ENCODE data around the gene ZNF302. TPM values are rescaled to one million over a fixed set of nuclear protein-coding genes. Genes with fewer than 3 reads are reported as not detected.
"Not testable (repeated sequence)": the region's sequence is repeated elsewhere in the genome, so short reads cannot be mapped to it uniquely, and the experiment has no call there.

The ZNF302 gene
- total RNA-seq, 2 experiments from 2014 or later: 14.9 to 15.9 TPM

GRCh38 chr19:34661357-34661756, 16.1 kb upstream of the ZNF302 start:
- Mint-ChIP-seq H3K27me3 (peaks cover 5% of the 10 kb centered on the region), H3K4me3 (no peak overlapping the region), H3K4me1 (ENCODE audit: low read depth) (peaks cover 14% of the 10 kb centered on the region), H3K27ac (no peak overlapping the region), H3K9me3 (peaks cover 6% of the 10 kb centered on the region), H3K36me3 (ENCODE audit: low read depth) (no peaks in the 10 kb centered on the region)
- ChIA-PET POLR2A (interaction anchor here (0.7 kb wide), 1 partner anchor 766 kb away, joined by 3 read pairs; no protein-coding TSS in a partner anchor), CTCF (interaction anchor here (1.4 to 3.7 kb wide), 3 partner anchors 9 to 21 kb away, joined by 7 to 38 read pairs (median 7); no protein-coding TSS in a partner anchor)
- no peak for ATAC-seq
- no peak for TF ChIP-seq CTCF (IDR thresholded peaks at IDR 0.05)
- DNase-seq: no peak
- intact Hi-C loops (cut with micrococcal nuclease): no loop called here

- ChIA-PET CTCF (interaction anchor here (0.7 to 3.7 kb wide), 4 partner anchors 10 to 346 kb away, joined by 3 to 38 read pairs (median 5); no protein-coding TSS in a partner anchor), POLR2A (interaction anchor here (0.6 to 1.0 kb wide), 3 partner anchors 13 to 17 kb away, joined by 3 to 4 read pairs (median 3); partner anchors contain the start of gene ZNF302)
- DNase-seq (peak; percentile 71), ATAC-seq (peak; percentile 97)
- peaks cover under 1% of the 10 kb centered on the region for H3K27me3 Mint-ChIP-seq
- H3K9me3 Mint-ChIP-seq: peaks cover 2% of the 10 kb centered on the region
- no peak overlapping the region for H3K4me3 Mint-ChIP-seq
- peak overlapping the region; percentile 59 for H3K27ac Mint-ChIP-seq
- intact Hi-C loops (cut with micrococcal nuclease): no loop called here
- TF ChIP-seq CTCF (IDR thresholded peaks at IDR 0.05): peak; percentile 68
- peaks cover 21% of the 10 kb centered on the region for H3K4me1 Mint-ChIP-seq (ENCODE audit: low read depth)
- H3K36me3 Mint-ChIP-seq (ENCODE audit: low read depth): no peaks in the 10 kb centered on the region
Observed at GRCh38 chr19:34662919-34663318, 14.6 kb upstream of the ZNF302 start.

- H3K4me3 Mint-ChIP-seq: no peak overlapping the region
- H3K27me3 Mint-ChIP-seq: no peaks in the 10 kb centered on the region
- no peak overlapping the region for H3K27ac Mint-ChIP-seq
- ATAC-seq (no peak), DNase-seq (no peak)
- peaks cover 2% of the 10 kb centered on the region for H3K9me3 Mint-ChIP-seq
- intact Hi-C loops (cut with micrococcal nuclease): no loop called here
- ChIA-PET CTCF (interaction anchor here (1.3 to 3.7 kb wide), 2 partner anchors 9 to 24 kb away, joined by 3 to 38 read pairs; no protein-coding TSS in a partner anchor), POLR2A (interaction anchor here (3.7 kb wide), 1 partner anchor 13 kb away, joined by 11 read pairs; the partner anchor contains the start of genes SCGB2B2 and ZNF302)
- no peak for TF ChIP-seq CTCF (IDR thresholded peaks at IDR 0.05)
- no peaks in the 10 kb centered on the region for H3K36me3 Mint-ChIP-seq (ENCODE audit: low read depth)
- H3K4me1 Mint-ChIP-seq (ENCODE audit: low read depth): peaks cover 21% of the 10 kb centered on the region
Observed at GRCh38 chr19:34664168-34664567, 13.3 kb upstream of the ZNF302 start.

GRCh38 chr19:34664870-34665269, 12.6 kb upstream of the ZNF302 start:
- Mint-ChIP-seq H3K4me1 (ENCODE audit: low read depth) (peaks cover 21% of the 10 kb centered on the region), H3K4me3 (no peak overlapping the region), H3K36me3 (ENCODE audit: low read depth) (no peaks in the 10 kb centered on the region), H3K9me3 (no peaks in the 10 kb centered on the region), H3K27me3 (no peaks in the 10 kb centered on the region), H3K27ac (no peak overlapping the region)
- intact Hi-C loops (cut with micrococcal nuclease): no loop called here
- ChIA-PET CTCF (no interaction called here), POLR2A (interaction anchor here (3.7 kb wide), 1 partner anchor 13 kb away, joined by 11 read pairs; the partner anchor contains the start of genes SCGB2B2 and ZNF302)
- no peak for TF ChIP-seq CTCF (IDR thresholded peaks at IDR 0.05)
- ATAC-seq (no peak), DNase-seq (no peak)

- H3K27ac Mint-ChIP-seq; CTCF ChIA-PET; DNase-seq; H3K36me3 Mint-ChIP-seq (ENCODE audit: low read depth); H3K27me3 Mint-ChIP-seq; intact Hi-C loops (cut with micrococcal nuclease); H3K4me3 Mint-ChIP-seq; H3K9me3 Mint-ChIP-seq; ATAC-seq: not testable (repeated sequence)
- POLR2A ChIA-PET: interaction anchor here (3.7 kb wide), 1 partner anchor 12 kb away, joined by 11 read pairs; the partner anchor contains the start of genes SCGB2B2 and ZNF302
- peaks cover 21% of the 10 kb centered on the region for H3K4me1 Mint-ChIP-seq (ENCODE audit: low read depth)
Observed at GRCh38 chr19:34665275-34665674, 12.2 kb upstream of the ZNF302 start.

Data from activated CD8-positive, alpha-beta T cell treated with anti-CD3 and anti-CD28 coated beads for 36 hours (primary cell).